HepG2 (cell line): ENCODE measurements around the gene SYNGAP1. TPM values are rescaled to one million over a fixed set of nuclear protein-coding genes. Genes with fewer than 3 reads are reported as not detected.

ENCODE experiments used
- ARHGAP35 ChIP-seq: sonication (generic); formaldehyde crosslinking; IDR thresholded peaks from 2 replicates; pipeline ENCODE4 v1.9.0; 2022; ENCODE audit warnings: mild to moderate bottlenecking, inconsistent platforms, moderate library complexity, missing genetic modification reagents, borderline replicate concordance
- CEBPB ChIP-seq: IDR thresholded peaks from 2 replicates; pipeline ENCODE4 v1.6.1; 2011; ENCODE audit warnings: low read depth, low read length, improper control_type of control experiment, borderline replicate concordance
- E2F5 ChIP-seq: sonication (generic); formaldehyde crosslinking; conservative IDR thresholded peaks from 2 replicates; pipeline ENCODE4 v1.4.0; 2020; ENCODE audit warnings: missing genetic modification reagents
- GATAD1 ChIP-seq: IDR thresholded peaks from 2 replicates; pipeline ENCODE4 v1.6.1; 2016; ENCODE audit warnings: missing genetic modification reagents, missing compliant biosample characterization
- ISX ChIP-seq: sonication (generic); formaldehyde crosslinking; conservative IDR thresholded peaks from 2 replicates; pipeline ENCODE4 v1.5.0; 2020; ENCODE audit warnings: missing genetic modification reagents
- PRDM15 ChIP-seq: sonication (generic); formaldehyde crosslinking; IDR thresholded peaks from 2 replicates; pipeline ENCODE4 v1.4.0; 2020; ENCODE audit warnings: missing genetic modification reagents
- RAD21 ChIP-seq: fragments of 450-650 bp; formaldehyde crosslinking; IDR thresholded peaks from 2 replicates; pipeline ENCODE4 v1.5.0; 2020; ENCODE audit warnings: mild to moderate bottlenecking
- RXRB ChIP-seq: IDR thresholded peaks from 2 replicates; pipeline ENCODE4 v1.6.1; 2016; ENCODE audit warnings: borderline replicate concordance, missing genetic modification reagents, missing compliant biosample characterization
- SIX4 ChIP-seq: sonication (generic); formaldehyde crosslinking; IDR thresholded peaks from 2 replicates; pipeline ENCODE4 v1.4.0; 2020; ENCODE audit warnings: missing genetic modification reagents
- SKIL ChIP-seq: sonication (generic); formaldehyde crosslinking; IDR thresholded peaks from 2 replicates; pipeline ENCODE4 v1.8.0; 2022; ENCODE audit warnings: missing genetic modification reagents, mild to moderate bottlenecking, moderate library complexity, borderline replicate concordance
- THAP11 ChIP-seq: IDR thresholded peaks from 2 replicates; pipeline ENCODE4 v1.6.1; 2016; ENCODE audit warnings: missing biosample characterization, missing genetic modification reagents
- TP53 ChIP-seq: sonication (generic); formaldehyde crosslinking; conservative IDR thresholded peaks from 2 replicates; pipeline ENCODE4 v1.4.0; 2020; ENCODE audit warnings: missing genetic modification reagents
- ZBTB46 ChIP-seq: sonication (generic); formaldehyde crosslinking; IDR thresholded peaks from 2 replicates; pipeline ENCODE4 v1.4.0; 2020; ENCODE audit warnings: mild to moderate bottlenecking, missing genetic modification reagents, borderline replicate concordance
- ZNF232 ChIP-seq: sonication (generic); formaldehyde crosslinking; IDR thresholded peaks from 2 replicates; pipeline ENCODE4 v1.4.0; 2020; ENCODE audit warnings: missing genetic modification reagents, borderline replicate concordance
- ZNF235 ChIP-seq: sonication (generic); formaldehyde crosslinking; IDR thresholded peaks from 2 replicates; pipeline ENCODE4 v1.8.1; 2023; ENCODE audit warnings: mild to moderate bottlenecking, missing genetic modification reagents, borderline replicate concordance
- ZNF367 ChIP-seq: sonication (generic); formaldehyde crosslinking; IDR thresholded peaks from 2 replicates; pipeline ENCODE4 v1.4.0; 2020; ENCODE audit warnings: missing genetic modification reagents, borderline replicate concordance
- ZNF552 ChIP-seq: sonication (generic); formaldehyde crosslinking; IDR thresholded peaks from 2 replicates; pipeline ENCODE4 v1.9.0; 2022; ENCODE audit warnings: missing genetic modification reagents, mild to moderate bottlenecking, borderline replicate concordance
- ZNF615 ChIP-seq: sonication (generic); formaldehyde crosslinking; IDR thresholded peaks from 2 replicates; pipeline ENCODE4 v1.5.0; 2020; ENCODE audit warnings: mild to moderate bottlenecking, missing genetic modification reagents, borderline replicate concordance
- ZNF776 ChIP-seq: sonication (generic); formaldehyde crosslinking; IDR thresholded peaks from 2 replicates; pipeline ENCODE4 v1.4.0; 2020; ENCODE audit warnings: mild to moderate bottlenecking, missing genetic modification reagents
- polyA plus RNA-seq, 8 experiments: library from polyadenylated mRNA; depleted of rRNA in 3 of 8; stranded (reverse) in 7 of 8; unstranded in 1 of 8; fragments of >200 nt; fragmentation: Illumina TruSeq in 4 of 8; extraction: Trizol in 4 of 8; gene quantifications; 2 replicates each; pipeline versions ENCODE4 v1.2.1 to v1.2.3, GENCODE V29; 2011 to 2016; ENCODE audit warnings: low read depth in 4 of 8, missing spikeins in 1 of 8, mixed read lengths in 1 of 8; ENCODE audit not compliant: insufficient read depth in 1 of 8
- total RNA-seq, 5 experiments: library from RNA; depleted of rRNA; stranded (reverse); fragments of >200 nt; fragmentation: Illumina TruSeq; extraction: Trizol; gene quantifications; 2 replicates each; pipeline ENCODE4 v1.2.3, GENCODE V29; 2016; ENCODE audit warnings: low read depth in 1 of 5

The SYNGAP1 gene
- total and polyA plus RNA-seq, 2 of the 13 experiments (the other 11 are each of a cell fraction or from before 2014, with no cell fraction given) = 0.75 to 1.1 TPM

- peak; percentile 60; the same call in 1 of the 2 replicates for TF ChIP-seq RXRB (CRISPR knock-in tag)
- 0 out of 2 replicates have a peak, but pooled peaks have one; percentile 24 for TF ChIP-seq ISX (CRISPR knock-in tag)
- TF ChIP-seq ZNF232 (CRISPR knock-in tag) = peak; percentile 92; the same call in 1 of the 2 replicates
- TF ChIP-seq SKIL (CRISPR knock-in tag) = peak; percentile 77
- no peak for TF ChIP-seq CEBPB
- TF ChIP-seq ZNF367 (CRISPR knock-in tag) = no peak; the same call in none of the 2 replicates
- TF ChIP-seq THAP11 (CRISPR knock-in tag) = peak; percentile 92
- TF ChIP-seq ZBTB46 = peak; percentile 52; the same call in 1 of the 2 replicates
- no peak; the same call in 1 of the 2 replicates for TF ChIP-seq ZNF776 (CRISPR knock-in tag)
- TF ChIP-seq ZNF552 (CRISPR knock-in tag) = no peak
- TF ChIP-seq E2F5 (CRISPR knock-in tag) = no peak; the same call in 1 of the 2 replicates
- TF ChIP-seq PRDM15 (CRISPR knock-in tag) = no peak
- peak; percentile 94; the same call in 1 of the 2 replicates for TF ChIP-seq ZNF235 (CRISPR knock-in tag)
- no peak for TF ChIP-seq RAD21 (CRISPR knock-in tag)
- TF ChIP-seq SIX4 (CRISPR knock-in tag) = peak; percentile 90; the same call in 1 of the 2 replicates
- peak; percentile 14; the same call in 1 of the 2 replicates for TF ChIP-seq TP53 (CRISPR knock-in tag)
- TF ChIP-seq ZNF615 = no peak
- TF ChIP-seq ARHGAP35 (CRISPR knock-in tag) = no peak; the same call in 1 of the 2 replicates
- peak; percentile 90 for TF ChIP-seq GATAD1 (CRISPR knock-in tag)
These were observed 1.8 kb upstream of the SYNGAP1 start, which contains the start of gene CUTA (continued) for GRCh38 chr6:33417903-33418689.
